Uterus (tissue), 2 donors: ENCODE measurements around the gene SAMD4A.

Source experiments
- POLR2A ChIP-seq, 2 donors: fragments of 450-650 bp; IDR thresholded peaks; one replicate each; pipeline ENCODE4 v1.6.1; 2016; ENCODE audit warnings: antibody characterized with exemption in 2 of 2, mild to moderate bottlenecking in 1 of 2, moderate library complexity in 1 of 2
- TF ChIP-seq, protein P1 (sequence below), 4 experiments: fragments of 200-600 bp in 2 of 4; fragments of 450-650 bp in 2 of 4; sonication (generic) in 2 of 4; IDR thresholded peaks; one replicate each; pipeline ENCODE4 v1.5.1; 2016 to 2019; ENCODE audit warnings: antibody characterized with exemption in 4 of 4, mild to moderate bottlenecking in 2 of 4, moderate library complexity in 1 of 4

- TF ChIP-seq, protein P1, sequence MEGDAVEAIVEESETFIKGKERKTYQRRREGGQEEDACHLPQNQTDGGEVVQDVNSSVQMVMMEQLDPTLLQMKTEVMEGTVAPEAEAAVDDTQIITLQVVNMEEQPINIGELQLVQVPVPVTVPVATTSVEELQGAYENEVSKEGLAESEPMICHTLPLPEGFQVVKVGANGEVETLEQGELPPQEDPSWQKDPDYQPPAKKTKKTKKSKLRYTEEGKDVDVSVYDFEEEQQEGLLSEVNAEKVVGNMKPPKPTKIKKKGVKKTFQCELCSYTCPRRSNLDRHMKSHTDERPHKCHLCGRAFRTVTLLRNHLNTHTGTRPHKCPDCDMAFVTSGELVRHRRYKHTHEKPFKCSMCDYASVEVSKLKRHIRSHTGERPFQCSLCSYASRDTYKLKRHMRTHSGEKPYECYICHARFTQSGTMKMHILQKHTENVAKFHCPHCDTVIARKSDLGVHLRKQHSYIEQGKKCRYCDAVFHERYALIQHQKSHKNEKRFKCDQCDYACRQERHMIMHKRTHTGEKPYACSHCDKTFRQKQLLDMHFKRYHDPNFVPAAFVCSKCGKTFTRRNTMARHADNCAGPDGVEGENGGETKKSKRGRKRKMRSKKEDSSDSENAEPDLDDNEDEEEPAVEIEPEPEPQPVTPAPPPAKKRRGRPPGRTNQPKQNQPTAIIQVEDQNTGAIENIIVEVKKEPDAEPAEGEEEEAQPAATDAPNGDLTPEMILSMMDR (IDR thresholded peaks at IDR 0.05) = no peak
- no peak for TF ChIP-seq POLR2A (IDR thresholded peaks at IDR 0.05)
Measured at GRCh38 chr14:54556535-54556934, 10.4 kb upstream of the SAMD4A start.
